ENCODE data around the gene FTSJ3. TPM values are rescaled to one million over a fixed set of nuclear protein-coding genes. Genes with fewer than 3 reads are reported as not detected.

FTSJ3 gene
- total RNA-seq, 1 donor from 2014 or later: 57.2 TPM

DNA sequence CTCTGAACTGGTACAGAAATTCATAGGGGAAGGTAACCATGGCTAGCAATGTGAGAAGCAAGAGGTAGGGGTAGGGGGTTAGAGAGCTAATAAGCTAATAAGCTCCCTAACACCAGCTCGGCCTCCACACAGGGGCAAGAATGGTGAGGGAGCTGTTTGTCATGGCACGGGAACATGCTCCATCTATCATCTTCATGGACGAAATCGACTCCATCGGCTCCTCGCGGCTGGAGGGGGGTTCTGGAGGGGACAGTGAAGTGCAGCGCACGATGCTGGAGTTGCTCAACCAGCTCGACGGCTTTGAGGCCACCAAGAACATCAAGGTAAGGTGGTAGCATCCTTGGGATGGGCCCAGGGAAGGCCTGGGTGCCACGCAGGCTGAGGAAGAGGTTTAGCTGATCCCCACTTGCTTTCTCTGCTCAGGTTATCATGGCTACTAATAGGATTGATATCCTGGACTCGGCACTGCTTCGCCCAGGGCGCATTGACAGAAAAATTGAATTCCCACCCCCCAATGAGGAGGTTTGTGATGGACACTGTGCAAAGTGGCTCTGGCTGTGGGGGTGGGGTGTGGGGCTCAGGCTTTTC lies 3.5 kb upstream of the FTSJ3 start:
- intact Hi-C loops (cut with micrococcal nuclease): no loop called here

- intact Hi-C loops (cut with micrococcal nuclease): no loop called here
These were observed 2.8 kb upstream of the FTSJ3 start for GRCh38 chr17:63830278-63830677.

DNA sequence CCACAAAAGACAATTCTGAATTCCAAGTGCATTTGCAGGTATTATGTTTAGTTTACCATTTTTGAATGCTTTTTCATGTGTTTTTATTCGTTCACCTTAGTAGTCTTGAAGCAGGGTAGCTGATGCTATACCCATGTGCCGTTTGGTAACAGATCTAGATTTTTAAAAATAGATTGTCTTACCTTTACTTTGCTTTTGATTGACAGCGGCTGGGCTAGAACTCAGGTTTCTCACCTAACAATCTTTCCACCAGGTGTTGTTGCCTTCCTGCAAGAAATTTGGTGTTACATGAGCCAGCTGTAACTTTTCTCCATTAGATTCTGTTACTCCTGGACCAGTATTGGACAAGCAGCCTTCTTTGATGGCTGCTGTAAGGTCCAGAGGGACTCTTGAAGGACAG lies 1.5 kb upstream of the FTSJ3 start:
- intact Hi-C loops (cut with micrococcal nuclease): loop anchor here (5.0 kb wide), 1 partner anchor 678 kb away; the partner anchor contains the start of genes CEP95 and DDX5

- intact Hi-C loops (cut with micrococcal nuclease): loop anchor here (1.0 to 5.0 kb wide), 6 partner anchors 15 to 679 kb away; partner anchors contain the start of genes CCDC47, CEP95, DDX5 and MAP3K3
These were observed 348 bp upstream of the FTSJ3 start for GRCh38 chr17:63827801-63828221.

DNA sequence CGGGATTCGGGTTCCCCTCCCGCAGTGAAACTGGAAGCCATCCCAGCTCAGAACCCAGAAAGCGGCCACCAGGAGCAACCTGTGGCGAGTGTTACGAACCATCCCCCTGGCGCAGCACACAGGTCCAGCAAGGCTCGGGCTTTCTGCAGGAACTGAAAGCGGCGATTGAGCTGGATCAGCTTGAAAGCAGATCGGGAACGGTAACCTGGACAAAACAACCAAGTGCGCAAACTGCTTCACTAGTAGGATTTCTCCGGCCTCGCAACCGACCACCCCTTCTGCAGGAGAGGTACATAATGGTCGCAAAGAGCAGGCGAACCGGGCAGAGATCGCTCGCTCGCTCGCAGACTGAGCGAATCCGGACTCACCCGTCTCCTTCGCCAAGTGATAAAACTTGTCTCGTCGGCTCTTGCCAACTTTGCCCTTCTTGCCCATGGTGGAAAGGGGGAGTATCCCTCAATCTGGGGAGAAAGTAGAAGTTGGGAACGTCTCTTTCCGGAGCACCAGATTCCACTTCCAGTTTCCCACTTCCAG lies 928 bp downstream of the FTSJ3 start:
- intact Hi-C loops (cut with micrococcal nuclease): loop anchor here (1.0 to 5.0 kb wide), 6 partner anchors 17 to 681 kb away; partner anchors contain the start of genes CCDC47, CEP95, DDX5 and MAP3K3

- intact Hi-C loops (cut with micrococcal nuclease): no loop called here
These were observed 3.1 kb downstream of the FTSJ3 start for GRCh38 chr17:63824362-63824761.

- intact Hi-C loops (cut with micrococcal nuclease): no loop called here
These were observed 3.7 kb downstream of the FTSJ3 start for GRCh38 chr17:63823659-63824331.

DNA sequence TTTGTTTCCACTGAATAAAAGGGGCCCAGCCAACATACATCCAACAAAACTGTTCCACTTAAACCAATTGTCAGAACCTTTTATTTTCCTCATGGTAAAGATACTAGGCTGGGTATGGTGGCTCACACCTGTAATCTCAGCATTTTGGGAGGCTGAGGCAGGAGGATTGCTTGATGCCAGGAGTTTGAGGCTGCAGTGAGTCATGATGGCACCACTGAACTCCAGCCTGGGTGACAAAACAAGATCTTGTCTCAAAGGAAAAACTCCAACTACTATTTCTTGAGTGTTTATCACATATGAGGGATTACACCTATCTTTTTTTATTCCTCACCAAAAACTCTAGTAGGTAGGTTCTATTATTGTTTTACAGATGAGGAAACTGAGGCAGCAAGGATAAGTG lies 4.9 kb downstream of the FTSJ3 start:
- intact Hi-C loops (cut with micrococcal nuclease): no loop called here

GRCh38 chr17:63821804-63822203 lies 5.7 kb downstream of the FTSJ3 start:
- intact Hi-C loops (cut with micrococcal nuclease): no loop called here

DNA sequence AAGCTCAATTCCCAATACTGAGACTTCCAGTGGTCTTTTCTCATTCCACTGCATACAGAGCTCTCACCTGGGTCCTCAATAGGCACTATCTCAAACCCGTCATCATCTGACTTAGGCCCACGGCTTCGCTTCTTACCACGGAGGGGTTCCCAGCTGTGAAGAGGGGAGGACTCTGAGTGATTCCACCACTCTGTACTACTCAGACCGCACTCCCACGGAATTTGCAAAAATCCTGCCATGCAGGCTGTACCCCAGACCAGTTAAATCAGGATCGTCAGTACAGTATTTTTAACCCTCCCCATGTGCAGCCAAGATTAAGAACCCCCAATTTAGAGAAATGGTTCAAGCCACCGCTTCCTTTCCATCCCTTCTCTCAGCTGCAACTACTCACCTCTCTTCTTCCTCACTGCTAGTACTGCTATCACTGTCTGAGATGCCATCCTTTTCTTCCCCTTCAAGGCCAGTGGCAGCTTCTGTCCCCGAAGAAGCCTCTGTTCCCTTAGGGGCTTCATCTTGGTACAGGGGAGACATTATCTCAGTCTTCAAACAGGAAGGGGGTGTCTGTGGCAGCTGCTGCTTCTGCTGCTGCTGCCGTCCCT lies 6.4 kb downstream of the FTSJ3 start:
- intact Hi-C loops (cut with micrococcal nuclease): no loop called here

- intact Hi-C loops (cut with micrococcal nuclease): no loop called here
These were observed 7.6 kb downstream of the FTSJ3 start for GRCh38 chr17:63819585-63820537.

DNA sequence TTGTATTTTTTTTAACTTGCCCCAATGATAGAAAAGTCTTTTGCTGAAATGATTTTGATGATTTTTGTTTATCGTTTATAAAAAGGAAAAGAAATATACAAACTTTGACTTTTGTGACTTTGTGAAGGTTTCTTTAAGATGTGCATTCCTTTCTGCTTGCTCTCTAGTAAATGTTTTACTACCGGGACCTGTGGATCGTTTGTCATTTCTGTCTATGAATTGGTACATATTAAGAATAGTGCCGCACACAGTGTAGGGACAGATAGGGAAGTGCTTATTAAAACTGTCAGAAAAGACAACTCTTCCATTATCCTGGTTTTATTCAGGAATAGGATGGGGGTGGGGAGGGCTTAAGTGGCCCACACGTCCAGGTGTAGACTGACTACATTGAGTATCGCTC lies 8.3 kb downstream of the FTSJ3 start:
- intact Hi-C loops (cut with micrococcal nuclease): no loop called here

DNA sequence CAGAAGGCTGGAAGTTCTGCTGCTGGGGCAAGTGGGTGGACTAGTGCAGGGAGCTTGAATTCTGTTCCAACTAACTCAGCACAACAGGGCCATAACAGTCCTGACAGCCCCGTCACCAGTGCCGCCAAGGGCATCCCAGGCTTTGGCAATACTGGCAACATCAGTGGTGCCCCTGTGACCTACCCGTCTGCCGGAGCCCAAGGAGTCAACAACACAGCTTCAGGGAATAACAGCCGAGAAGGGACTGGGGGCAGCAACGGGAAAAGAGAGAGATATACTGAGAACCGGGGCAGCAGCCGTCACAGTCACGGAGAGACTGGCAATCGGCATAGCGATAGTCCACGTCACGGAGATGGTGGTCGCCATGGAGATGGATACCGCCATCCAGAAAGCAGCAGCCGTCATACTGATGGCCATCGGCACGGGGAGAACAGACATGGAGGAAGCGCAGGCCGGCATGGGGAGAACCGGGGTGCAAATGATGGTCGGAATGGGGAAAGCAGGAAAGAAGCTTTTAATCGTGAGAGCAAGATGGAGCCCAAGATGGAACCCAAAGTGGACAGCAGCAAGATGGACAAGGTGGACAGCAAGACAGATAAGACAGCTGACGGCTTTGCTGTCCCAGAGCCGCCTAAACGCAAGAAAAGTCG lies 9.6 kb downstream of the FTSJ3 start:
- intact Hi-C loops (cut with micrococcal nuclease): no loop called here

GRCh38 chr17:63816669-63817068 lies 10.8 kb downstream of the FTSJ3 start:
- intact Hi-C loops (cut with micrococcal nuclease): no loop called here

DNA sequence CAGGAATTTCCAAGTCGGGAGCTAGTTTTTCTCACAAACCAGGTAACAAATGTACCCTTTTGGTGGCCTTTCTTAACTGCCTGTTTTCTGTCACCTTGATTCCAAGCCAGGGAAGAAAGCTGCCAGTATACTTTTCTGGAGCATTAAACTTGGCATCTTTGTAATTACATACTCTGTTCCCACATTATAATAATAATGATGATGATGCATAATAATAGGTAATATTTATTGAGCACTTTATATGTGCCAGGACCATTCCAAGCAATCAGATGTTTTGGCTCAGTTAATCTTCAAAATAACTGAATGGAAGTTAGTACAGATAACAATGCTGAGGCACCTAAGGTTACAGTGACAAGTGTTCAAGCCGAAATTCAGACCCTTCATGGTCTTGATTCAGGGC lies 11.3 kb downstream of the FTSJ3 start:
- intact Hi-C loops (cut with micrococcal nuclease): no loop called here

GRCh38 chr17:63809970-63810369 lies 17.5 kb downstream of the FTSJ3 start:
- intact Hi-C loops (cut with micrococcal nuclease): no loop called here

DNA sequence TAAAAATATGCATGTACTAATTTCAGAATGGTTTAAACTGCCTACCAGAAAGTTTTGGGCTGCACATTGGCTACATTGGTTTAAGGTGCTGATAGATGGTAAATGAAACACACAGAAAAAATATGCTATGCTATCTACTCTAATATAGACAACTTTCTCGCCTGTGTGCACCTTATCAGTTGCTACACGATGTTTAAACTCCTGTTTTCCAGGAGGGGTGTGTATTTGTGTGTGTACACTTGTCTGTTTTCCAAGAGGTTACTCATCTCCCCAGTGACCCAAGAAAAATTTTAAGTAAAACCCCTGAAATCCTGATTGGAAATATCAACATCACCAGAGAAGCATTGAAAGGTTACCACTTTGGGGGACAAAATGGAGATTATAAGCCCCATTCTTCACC lies 21.9 kb downstream of the FTSJ3 start:
- intact Hi-C loops (cut with micrococcal nuclease): no loop called here

GRCh38 chr17:63804328-63804727 lies 23.1 kb downstream of the FTSJ3 start:
- intact Hi-C loops (cut with micrococcal nuclease): no loop called here

DNA sequence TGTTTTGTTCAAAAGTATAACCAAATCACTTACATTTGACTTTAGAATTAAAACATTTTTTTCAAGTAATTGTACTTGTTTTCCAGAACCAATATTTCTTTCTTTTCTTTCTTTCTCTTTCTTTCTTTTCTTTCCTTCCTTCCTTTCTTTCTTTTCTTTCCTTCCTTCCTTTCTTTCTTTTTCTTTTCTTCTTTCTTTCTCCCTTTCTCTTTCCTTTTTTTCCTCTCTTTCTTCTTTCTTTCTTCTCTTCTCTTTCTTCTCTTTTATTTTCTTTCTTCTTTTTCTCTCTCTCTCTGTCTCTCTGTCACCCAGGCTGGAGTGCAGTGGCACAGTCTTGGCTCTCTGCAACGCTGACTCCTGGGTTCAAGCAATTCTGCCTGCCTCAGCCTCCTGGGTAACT lies 26.7 kb downstream of the FTSJ3 start:
- intact Hi-C loops (cut with micrococcal nuclease): no loop called here

DNA sequence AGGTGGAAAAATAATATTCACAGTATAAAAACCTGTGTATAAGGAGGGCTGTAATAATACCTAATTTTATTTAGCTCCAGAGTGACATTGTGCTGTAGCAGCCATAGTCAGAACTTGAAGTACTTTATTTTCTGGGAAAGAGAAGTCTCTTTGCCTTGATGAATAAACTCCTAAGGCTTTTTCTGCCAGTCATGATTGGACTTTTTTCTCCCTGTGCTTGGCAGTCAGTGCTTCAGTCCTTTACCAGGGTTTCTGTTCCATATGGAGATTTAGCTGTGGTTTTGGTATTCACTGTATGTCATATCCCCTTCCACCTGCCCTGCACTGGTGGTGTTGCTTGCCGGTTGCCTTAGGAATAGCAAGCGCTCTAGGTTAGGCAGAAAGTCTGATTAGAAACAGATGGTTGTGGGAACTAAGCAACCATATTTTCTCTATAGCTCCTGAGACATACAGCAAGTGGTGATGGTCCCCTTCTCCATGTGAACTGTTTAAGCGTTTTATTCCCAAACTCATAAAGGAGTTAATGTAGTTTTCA lies 28.8 kb downstream of the FTSJ3 start:
- intact Hi-C loops (cut with micrococcal nuclease): no loop called here
